MM.1S (cell line): ENCODE data around the gene FEN1.
A peak's percentile ranks its signal among the peaks of the same experiment; 100 is the strongest.

Experiments used
- DNase-seq: peaks from one replicate; pipeline ENCODE4 v3.0.0-alpha.2; 2015
- H2AFZ ChIP-seq: fragments of 300-600 bp; sonication (generic); 2 replicates; pipeline ENCODE4 v1.6.0; 2016; ENCODE audit warnings: antibody characterized with exemption, low read length
- H3F3A ChIP-seq: fragments of 300-600 bp; sonication (generic); 2 replicates; pipeline ENCODE4 v1.6.1; 2016; ENCODE audit warnings: mild to moderate bottlenecking, antibody characterized with exemption, low read length, moderate library complexity, mixed read lengths; ENCODE audit not compliant: insufficient read depth
- H3K27ac ChIP-seq: fragments of 300-600 bp; sonication (generic); 2 replicates; pipeline ENCODE4 v1.5.1; 2016; ENCODE audit warnings: mild to moderate bottlenecking, low read length
- H3K27me3 ChIP-seq: fragments of 300-600 bp; sonication (generic); replicated peaks from 2 replicates; pipeline ENCODE4 v1.6.0; 2016; ENCODE audit warnings: low read length; ENCODE audit not compliant: insufficient read depth
- H3K36me3 ChIP-seq: fragments of 300-600 bp; sonication (generic); replicated peaks from 2 replicates; pipeline ENCODE4 v1.6.1; 2016; ENCODE audit warnings: mild to moderate bottlenecking, low read length, mixed read lengths; ENCODE audit not compliant: insufficient read depth
- H3K4me1 ChIP-seq: fragments of 300-600 bp; sonication (generic); 2 replicates; pipeline ENCODE4 v1.6.1; 2016; ENCODE audit warnings: low read length, mixed read lengths
- H3K4me2 ChIP-seq: fragments of 300-600 bp; sonication (generic); 2 replicates; pipeline ENCODE4 v1.6.0; 2016; ENCODE audit warnings: low read depth, low read length
- H3K4me3 ChIP-seq: fragments of 300-600 bp; sonication (generic); 2 replicates; pipeline ENCODE4 v1.5.1; 2016; ENCODE audit warnings: low read length, mixed read lengths
- H3K79me2 ChIP-seq: fragments of 300-600 bp; sonication (generic); 2 replicates; pipeline ENCODE4 v1.6.1; 2016; ENCODE audit warnings: mixed run types, low read length, mixed read lengths
- H3K9ac ChIP-seq: fragments of 300-600 bp; sonication (generic); 2 replicates; pipeline ENCODE4 v1.6.1; 2016; ENCODE audit warnings: low read length, mixed read lengths
- H3K9me2 ChIP-seq: fragments of 300-600 bp; sonication (generic); replicated peaks from 2 replicates; pipeline ENCODE4 v1.6.1; 2016; ENCODE audit warnings: mild to moderate bottlenecking, low read length, mixed read lengths; ENCODE audit not compliant: insufficient read depth
- H3K9me3 ChIP-seq: fragments of 300-600 bp; sonication (generic); replicated peaks from 2 replicates; pipeline ENCODE4 v1.6.1; 2016; ENCODE audit warnings: mild to moderate bottlenecking, low read length, mixed read lengths; ENCODE audit not compliant: insufficient read depth
- H4K20me1 ChIP-seq: fragments of 300-600 bp; sonication (generic); 2 replicates; pipeline ENCODE4 v1.6.1; 2016; ENCODE audit warnings: mild to moderate bottlenecking, low read length, moderate library complexity, mixed read lengths; ENCODE audit not compliant: insufficient read depth
- EZH2 ChIP-seq: fragments of 300-600 bp; sonication (generic); optimal IDR thresholded peaks from 2 replicates; pipeline ENCODE3; 2017; ENCODE audit warnings: low read depth, mild to moderate bottlenecking, antibody characterized with exemption, low read length, mixed read lengths
- EZH2phosphoT487 ChIP-seq: fragments of 300-600 bp; sonication (generic); IDR thresholded peaks from 2 replicates; pipeline ENCODE4 v1.6.1; 2018; ENCODE audit warnings: antibody characterized with exemption, low read length
- TF ChIP-seq, protein P1 (sequence below): fragments of 300-600 bp; sonication (generic); IDR thresholded peaks from 2 replicates; pipeline ENCODE4 v1.5.1; 2016; ENCODE audit warnings: antibody characterized with exemption, low read length, mixed read lengths

The FEN1 gene

DNA sequence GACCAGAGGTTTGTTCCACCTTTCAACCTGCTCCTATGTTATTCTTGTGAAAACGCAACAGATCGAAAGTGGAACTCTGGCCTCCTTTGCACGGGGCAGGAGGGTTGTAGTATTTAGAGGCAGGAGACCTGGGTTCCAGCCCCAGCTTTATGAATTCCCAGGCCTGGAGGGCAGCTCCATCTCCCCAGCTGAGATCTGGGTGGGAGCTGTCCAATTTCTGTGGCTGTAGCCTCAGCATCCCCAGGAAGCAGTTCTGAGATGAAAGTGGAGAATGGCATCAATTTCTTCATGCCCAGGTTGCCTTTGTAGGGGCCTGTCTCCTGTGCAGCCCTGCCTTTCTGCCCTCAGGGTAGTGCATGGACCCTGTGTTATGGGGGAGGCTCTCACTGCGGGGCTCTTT, 39.5 kb downstream of the FEN1 start:
- H3K9me3 ChIP-seq: no peaks in the 10 kb centered on the region
- peak overlapping the region; percentile 21; the same call in 1 of the 2 replicates for H3K9ac ChIP-seq
- 0 out of 2 replicates have a peak, but pooled peaks cover 3% of the 10 kb centered on the region for H3F3A ChIP-seq
- H3K36me3 ChIP-seq: no peaks in the 10 kb centered on the region
- peak overlapping the region; percentile 20; the same call in 1 of the 2 replicates for H3K4me3 ChIP-seq
- TF ChIP-seq EZH2 (no peak), EZH2phosphoT487 (no peak)
- TF ChIP-seq, protein P1, sequence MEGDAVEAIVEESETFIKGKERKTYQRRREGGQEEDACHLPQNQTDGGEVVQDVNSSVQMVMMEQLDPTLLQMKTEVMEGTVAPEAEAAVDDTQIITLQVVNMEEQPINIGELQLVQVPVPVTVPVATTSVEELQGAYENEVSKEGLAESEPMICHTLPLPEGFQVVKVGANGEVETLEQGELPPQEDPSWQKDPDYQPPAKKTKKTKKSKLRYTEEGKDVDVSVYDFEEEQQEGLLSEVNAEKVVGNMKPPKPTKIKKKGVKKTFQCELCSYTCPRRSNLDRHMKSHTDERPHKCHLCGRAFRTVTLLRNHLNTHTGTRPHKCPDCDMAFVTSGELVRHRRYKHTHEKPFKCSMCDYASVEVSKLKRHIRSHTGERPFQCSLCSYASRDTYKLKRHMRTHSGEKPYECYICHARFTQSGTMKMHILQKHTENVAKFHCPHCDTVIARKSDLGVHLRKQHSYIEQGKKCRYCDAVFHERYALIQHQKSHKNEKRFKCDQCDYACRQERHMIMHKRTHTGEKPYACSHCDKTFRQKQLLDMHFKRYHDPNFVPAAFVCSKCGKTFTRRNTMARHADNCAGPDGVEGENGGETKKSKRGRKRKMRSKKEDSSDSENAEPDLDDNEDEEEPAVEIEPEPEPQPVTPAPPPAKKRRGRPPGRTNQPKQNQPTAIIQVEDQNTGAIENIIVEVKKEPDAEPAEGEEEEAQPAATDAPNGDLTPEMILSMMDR: no peak
- DNase-seq: no peak
- no peaks in the 10 kb centered on the region for H3K79me2 ChIP-seq
- peak overlapping the region; percentile 55 for H3K4me2 ChIP-seq
- no peaks in the 10 kb centered on the region for H4K20me1 ChIP-seq
- no peak overlapping the region for H3K27ac ChIP-seq
- H2AFZ ChIP-seq: peak overlapping the region; percentile 47
- peaks cover 30% of the 10 kb centered on the region for H3K27me3 ChIP-seq
- no peaks in the 10 kb centered on the region for H3K9me2 ChIP-seq
- peaks cover 21% of the 10 kb centered on the region for H3K4me1 ChIP-seq

DNA sequence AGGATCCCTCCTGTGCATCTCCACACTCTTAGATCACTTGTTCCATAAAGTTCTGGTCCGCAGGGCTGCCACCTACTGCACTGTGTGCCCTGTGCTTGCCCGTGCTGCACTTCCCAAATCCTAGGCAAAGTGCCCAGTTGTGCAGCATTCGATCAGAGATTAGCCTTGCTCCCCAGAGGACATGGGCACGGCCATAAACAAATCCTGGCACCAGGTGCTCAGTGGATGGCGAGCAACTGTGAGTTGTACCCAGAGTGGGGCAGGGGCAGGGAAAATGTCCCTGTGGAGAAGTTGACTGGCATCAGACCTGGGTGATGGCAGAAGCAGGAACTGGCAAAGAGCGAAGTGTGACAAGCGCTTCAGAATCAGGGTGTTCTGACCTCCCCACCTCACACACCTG, 40.0 kb downstream of the FEN1 start:
- no peaks in the 10 kb centered on the region for H3K9me3 ChIP-seq
- no peaks in the 10 kb centered on the region for H3K9me2 ChIP-seq
- peak overlapping the region; percentile 47; the same call in 1 of the 2 replicates for H2AFZ ChIP-seq
- H3F3A ChIP-seq: 0 out of 2 replicates have a peak, but pooled peaks cover 3% of the 10 kb centered on the region
- DNase-seq: no peak
- no peaks in the 10 kb centered on the region for H4K20me1 ChIP-seq
- no peak overlapping the region for H3K27ac ChIP-seq
- no peak overlapping the region for H3K9ac ChIP-seq
- H3K4me2 ChIP-seq: peak overlapping the region; percentile 55; the same call in 1 of the 2 replicates
- no peak for TF ChIP-seq EZH2
- TF ChIP-seq EZH2phosphoT487: no peak
- TF ChIP-seq, protein P1: no peak
- no peaks in the 10 kb centered on the region for H3K36me3 ChIP-seq
- H3K4me3 ChIP-seq: no peak overlapping the region
- H3K4me1 ChIP-seq: peaks cover 21% of the 10 kb centered on the region
- H3K27me3 ChIP-seq: peaks cover 25% of the 10 kb centered on the region
- H3K79me2 ChIP-seq: no peaks in the 10 kb centered on the region

DNA sequence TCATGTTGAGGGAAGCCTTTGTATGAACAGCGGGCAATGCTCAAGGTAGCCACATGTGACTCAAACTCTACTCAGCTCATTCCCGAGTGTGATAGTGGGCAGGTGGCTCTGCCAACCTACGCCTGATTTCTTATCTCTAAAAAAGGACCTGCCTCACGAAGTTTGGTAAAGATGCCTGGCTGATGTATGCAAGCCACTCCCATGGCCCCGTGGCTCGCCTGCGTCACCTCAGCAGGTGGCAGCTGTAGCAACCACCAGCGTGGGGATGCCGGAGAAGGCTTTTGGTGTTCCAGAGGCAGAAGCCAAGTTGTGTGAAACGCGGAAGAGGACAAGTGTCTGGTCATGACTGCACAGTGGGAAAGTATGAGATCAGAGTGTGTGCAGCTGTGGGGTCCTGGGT, 40.8 kb downstream of the FEN1 start:
- no peak overlapping the region for H2AFZ ChIP-seq
- H3K4me1 ChIP-seq: peaks cover 21% of the 10 kb centered on the region
- H3K79me2 ChIP-seq: no peaks in the 10 kb centered on the region
- H3K27me3 ChIP-seq: peaks cover 18% of the 10 kb centered on the region
- 0 out of 2 replicates have a peak, but pooled peaks cover 3% of the 10 kb centered on the region for H3F3A ChIP-seq
- H3K9ac ChIP-seq: no peak overlapping the region
- no peaks in the 10 kb centered on the region for H3K9me3 ChIP-seq
- H3K4me3 ChIP-seq: no peak overlapping the region
- H3K27ac ChIP-seq: no peak overlapping the region
- TF ChIP-seq EZH2: no peak
- TF ChIP-seq, protein P1: no peak
- no peak for TF ChIP-seq EZH2phosphoT487
- H3K9me2 ChIP-seq: no peaks in the 10 kb centered on the region
- no peak for DNase-seq
- no peak overlapping the region for H3K4me2 ChIP-seq
- H4K20me1 ChIP-seq: no peaks in the 10 kb centered on the region
- H3K36me3 ChIP-seq: no peaks in the 10 kb centered on the region
